Measurements from ENCODE around the gene HMGA1.
A peak's percentile ranks its signal among the peaks of the same experiment; 100 is the strongest.

The HMGA1 gene

GRCh38 chr6:34292954-34293353, 56.3 kb downstream of the HMGA1 start:
- DNase-seq (ENCODE audit: low spot score) = no peak

- peak; percentile 23 for DNase-seq (ENCODE audit: low spot score)
These were observed 59.0 kb downstream of the HMGA1 start for GRCh38 chr6:34295721-34296120.
